Stomach (tissue), 9 donors: ENCODE measurements around the gene CCND2. TPM values are rescaled to one million over a fixed set of nuclear protein-coding genes. Genes with fewer than 3 reads are reported as not detected.

Source experiments
- DNase-seq, 2 donors: peaks; one replicate each; pipeline versions ENCODE4 v3.0.0 to v3.0.0-alpha.2; 2013 to 2019
- H3K27ac ChIP-seq, 5 donors: fragments of 200-600 bp in 4 of 5; sonication (generic) in 4 of 5; one replicate each; pipeline ENCODE4 v1.5.1; 2013 to 2019; ENCODE audit warnings: mild to moderate bottlenecking in 1 of 5, moderate library complexity in 1 of 5
- H3K27me3 ChIP-seq, 3 donors: fragments of 200-600 bp; sonication (generic); one replicate each; pipeline ENCODE4 v1.5.1; 2017 to 2019; ENCODE audit warnings: mixed run types in 1 of 3
- H3K36me3 ChIP-seq, 4 donors: fragments of 200-600 bp; sonication (generic); 1 replicate in 3 of 4; 2 replicates in 1 of 4; pipeline ENCODE4 v1.5.1; 2016 to 2019
- H3K4me1 ChIP-seq, 4 donors: fragments of 200-600 bp; sonication (generic); one replicate each; pipeline ENCODE4 v1.5.1; 2016 to 2019
- H3K4me3 ChIP-seq, 4 donors: fragments of 200-600 bp; sonication (generic) in 3 of 4; one replicate each; pipeline ENCODE4 v1.5.1; 2016 to 2019; ENCODE audit warnings: mild to moderate bottlenecking in 1 of 4
- H3K9me3 ChIP-seq, 4 donors: fragments of 200-600 bp; sonication (generic); one replicate each; pipeline ENCODE4 v1.5.1; 2016 to 2019
- CTCF ChIP-seq, 7 experiments: fragments of 450-650 bp in 4 of 7; fragments of 200-600 bp in 3 of 7; sonication (generic) in 3 of 7; IDR thresholded peaks; one replicate each; pipeline ENCODE4 v1.5.1; 2016 to 2019; ENCODE audit warnings: antibody characterized with exemption in 7 of 7, control low read depth in 2 of 7, mild to moderate bottlenecking in 1 of 7
- EP300 ChIP-seq: sonication (generic); formaldehyde crosslinking; IDR thresholded peaks from one replicate; pipeline ENCODE4 v1.6.1; 2017; ENCODE audit warnings: antibody characterized with exemption
- POLR2A ChIP-seq, 4 donors: fragments of 450-650 bp; IDR thresholded peaks; one replicate each; pipeline ENCODE4 v1.6.1; 2016; ENCODE audit warnings: antibody characterized with exemption in 4 of 4, control low read depth in 2 of 4, mild to moderate bottlenecking in 1 of 4, moderate library complexity in 1 of 4
- POLR2AphosphoS5 ChIP-seq, 3 donors: sonication (generic); formaldehyde crosslinking; IDR thresholded peaks; one replicate each; pipeline ENCODE4 v1.6.1; 2016; ENCODE audit warnings: antibody characterized with exemption in 3 of 3
- WGBS, 5 donors: extraction: QIAGEN DNeasy Blood & Tissue Kit in 3 of 5; methylation state at CpG; one replicate each; pipeline versions ENCODE4 v1.1.5 to v1.1.7; 2013 to 2018; 5-methylcytosine and 5-hydroxymethylcytosine counted together
- intact Hi-C: fragments of 100-400 bp; cut with DNase I; formaldehyde crosslinking; loops from one replicate; pipeline ENCODE4 v1.15.1; 2023; ENCODE audit warnings: low total_unique reads
- polyA plus RNA-seq, 3 donors: library from polyadenylated mRNA; stranded (reverse); fragments of 200-250 nt; gene quantifications; one replicate each; pipeline ENCODE4 v1.2.3, GENCODE V29; 2013
- total RNA-seq, 5 donors: library from RNA; depleted of rRNA; stranded (reverse); fragments of >200 nt; gene quantifications; one replicate each; pipeline versions ENCODE4 v1.1.0 to v1.2.3, GENCODE V29; 2014 to 2016
- donor health status: healthy with polysubstance abuse.
- donor health status: Bipolar disorder and iron deficiency.
- donor health status: healthy.

Gene CCND2
- total and polyA plus RNA-seq, 8 donors: 5.5 to 89.0 (median 28.1) TPM

- Histone ChIP-seq H3K27ac (peak overlapping the region in 3 of 5 donors; percentile 14 to 66 (median 65)), H3K36me3 (peaks cover 0 to 48% (median 37%) of the 10 kb centered on the region in 4 donors), H3K4me3 (no peak overlapping the region), H3K4me1 (peaks cover 4 to 57% (median 29%) of the 10 kb centered on the region in 4 donors), H3K27me3 (no peaks in the 10 kb centered on the region), H3K9me3 (no peaks in the 10 kb centered on the region)
- intact Hi-C loops: no loop called here
- DNase-seq: no peak
- WGBS, 5 donors: 72 to 82% (median 79%) methylated on average over 14 of the region's 14 CpGs
- TF ChIP-seq CTCF (IDR thresholded peaks at IDR 0.05) (no peak), EP300 (no peak), POLR2AphosphoS5 (IDR thresholded peaks at IDR 0.05) (no peak), POLR2A (IDR thresholded peaks at IDR 0.05) (no peak)
Observed at GRCh38 chr12:4293299-4293965, 19.9 kb downstream of the CCND2 start.

GRCh38 chr12:4293966-4294505, 20.5 kb downstream of the CCND2 start:
- no peak for DNase-seq
- WGBS, 5 donors: 66 to 71% (median 68%) methylated on average over 14 to 16 of the region's 16 CpGs
- Histone ChIP-seq H3K27ac (peak overlapping the region in 2 of 5 donors; percentile 65 to 66), H3K36me3 (peaks cover 0 to 43% (median 34%) of the 10 kb centered on the region in 4 donors), H3K4me3 (no peak overlapping the region), H3K9me3 (no peaks in the 10 kb centered on the region), H3K4me1 (peaks cover 3 to 51% (median 24%) of the 10 kb centered on the region in 4 donors), H3K27me3 (no peaks in the 10 kb centered on the region)
- TF ChIP-seq POLR2AphosphoS5 (IDR thresholded peaks at IDR 0.05) (no peak), EP300 (no peak), CTCF (IDR thresholded peaks at IDR 0.05) (no peak), POLR2A (IDR thresholded peaks at IDR 0.05) (no peak)
- intact Hi-C loops: no loop called here

- no peak overlapping the region for H3K4me3 ChIP-seq
- H3K9me3 ChIP-seq: no peaks in the 10 kb centered on the region
- H3K4me1 ChIP-seq: peaks cover 0 to 30% (median 13%) of the 10 kb centered on the region in 4 donors
- intact Hi-C loops: no loop called here
- peak overlapping the region in 1 of 5 donors; percentile 46 for H3K27ac ChIP-seq
- H3K27me3 ChIP-seq: no peaks in the 10 kb centered on the region
- DNase-seq: no peak
- peaks cover 0 to 42% (median 32%) of the 10 kb centered on the region in 4 donors for H3K36me3 ChIP-seq
- 59 to 70% (median 64%) methylated on average over 6 of the region's 6 CpGs for WGBS, 5 donors
- no peak for TF ChIP-seq EP300
- TF ChIP-seq CTCF (IDR thresholded peaks at IDR 0.05): no peak
- no peak for TF ChIP-seq POLR2AphosphoS5 (IDR thresholded peaks at IDR 0.05)
Observed at GRCh38 chr12:4296751-4297150, 23.2 kb downstream of the CCND2 start.

GRCh38 chr12:4297617-4298016, 24.1 kb downstream of the CCND2 start:
- 84 to 89% (median 88%) methylated on average over 13 of the region's 13 CpGs for WGBS, 5 donors
- H3K4me1 ChIP-seq: peaks cover 0 to 26% (median 11%) of the 10 kb centered on the region in 4 donors
- H3K36me3 ChIP-seq: peaks cover 0 to 51% (median 39%) of the 10 kb centered on the region in 4 donors
- H3K27me3 ChIP-seq: no peaks in the 10 kb centered on the region
- H3K9me3 ChIP-seq: no peaks in the 10 kb centered on the region
- no peak for DNase-seq
- no peak overlapping the region for H3K27ac ChIP-seq
- TF ChIP-seq POLR2AphosphoS5 (IDR thresholded peaks at IDR 0.05) (no peak), CTCF (IDR thresholded peaks at IDR 0.05) (no peak), POLR2A (IDR thresholded peaks at IDR 0.05) (no peak), EP300 (no peak)
- intact Hi-C loops: no loop called here
- no peak overlapping the region for H3K4me3 ChIP-seq
